Esophagus squamous epithelium (tissue), 5 donors: ENCODE measurements around the gene MAPK7. TPM values are rescaled to one million over a fixed set of nuclear protein-coding genes. Genes with fewer than 3 reads are reported as not detected.

ENCODE experiments used
- DNase-seq: peaks from one replicate; lab custom pipeline; 2025; lab: John Stamatoyannopoulos, UW
- H3K27ac ChIP-seq, 4 donors: fragments of 200-600 bp; sonication (generic); one replicate each; pipeline ENCODE4 v1.5.1; 2016 to 2019; ENCODE audit warnings: mild to moderate bottlenecking in 1 of 4
- H3K27me3 ChIP-seq, 4 donors: fragments of 200-600 bp; sonication (generic); 1 replicate in 3 of 4; 2 replicates in 1 of 4; pipeline versions ENCODE4 v1.5.1 to v1.6.0; 2017 to 2021; ENCODE audit warnings: antibody characterized with exemption in 1 of 4
- H3K36me3 ChIP-seq, 3 donors: fragments of 200-600 bp; sonication (generic); one replicate each; pipeline ENCODE4 v1.5.1; 2016 to 2019
- H3K4me1 ChIP-seq, 3 donors: fragments of 200-600 bp; sonication (generic); one replicate each; pipeline ENCODE4 v1.5.1; 2017 to 2019
- H3K4me3 ChIP-seq, 4 donors: fragments of 200-600 bp; sonication (generic); 1 replicate in 3 of 4; 2 replicates in 1 of 4; pipeline ENCODE4 v1.5.1; 2016 to 2019; ENCODE audit warnings: mild to moderate bottlenecking in 2 of 4, moderate library complexity in 1 of 4
- H3K9me3 ChIP-seq, 3 donors: fragments of 200-600 bp; sonication (generic); one replicate each; pipeline ENCODE4 v1.5.1; 2016 to 2019
- POLR2A ChIP-seq, 4 donors: fragments of 450-650 bp; IDR thresholded peaks; one replicate each; pipeline ENCODE4 v1.6.1; 2017; ENCODE audit warnings: antibody characterized with exemption in 4 of 4, mild to moderate bottlenecking in 4 of 4, moderate library complexity in 3 of 4
- WGBS, 2 donors: methylation state at CpG; one replicate each; pipeline ENCODE4 v1.1.5; 2018; 5-methylcytosine and 5-hydroxymethylcytosine counted together
- intact Hi-C: fragments of 100-400 bp; cut with DNase I; formaldehyde crosslinking; loops from one replicate; pipeline ENCODE4 v1.15.0; 2022
- total RNA-seq, 4 donors: library from RNA; depleted of rRNA; stranded (reverse); fragments of >200 nt; gene quantifications; one replicate each; pipeline ENCODE4 v1.1.0, GENCODE V29; 2016
- TF ChIP-seq, protein P1 (sequence below), 6 experiments: fragments of 450-650 bp in 4 of 6; fragments of 200-600 bp in 2 of 6; sonication (generic) in 2 of 6; IDR thresholded peaks; one replicate each; pipeline ENCODE4 v1.5.1; 2016 to 2019; ENCODE audit warnings: antibody characterized with exemption in 6 of 6, mild to moderate bottlenecking in 4 of 6, moderate library complexity in 4 of 6
- donor health status: DM: yes; HTN: yes; CAD: no.

Gene MAPK7
- total RNA-seq, 4 donors from 2014 or later = 22.6 to 39.7 (median 28.1) TPM

DNA sequence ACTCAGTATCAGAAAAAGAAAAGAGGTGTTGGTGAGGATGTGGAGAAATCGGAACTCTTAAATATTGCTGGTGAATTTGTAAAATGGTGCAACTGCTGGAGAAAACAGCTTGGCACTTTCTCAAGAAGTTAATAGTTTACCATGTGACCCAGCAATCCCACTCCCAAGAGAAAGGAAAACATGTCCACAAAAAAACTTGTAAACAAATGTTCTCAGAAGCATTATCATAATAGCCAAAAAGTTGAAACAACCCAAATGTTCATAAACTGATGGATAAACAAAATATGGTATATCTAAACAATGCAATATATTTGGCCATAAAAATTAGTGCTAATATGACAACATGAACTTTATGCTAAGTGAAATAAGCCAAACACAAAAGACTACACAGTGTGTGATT, 2.6 kb upstream of the MAPK7 start:
- Histone ChIP-seq H3K36me3 (peaks cover 4 to 17% (median 9%) of the 10 kb centered on the region in 3 donors), H3K27me3 (no peaks in the 10 kb centered on the region), H3K9me3 (no peaks in the 10 kb centered on the region), H3K4me3 (no peak overlapping the region), H3K27ac (no peak overlapping the region), H3K4me1 (peaks cover 12 to 57% (median 27%) of the 10 kb centered on the region in 3 donors)
- TF ChIP-seq, protein P1, sequence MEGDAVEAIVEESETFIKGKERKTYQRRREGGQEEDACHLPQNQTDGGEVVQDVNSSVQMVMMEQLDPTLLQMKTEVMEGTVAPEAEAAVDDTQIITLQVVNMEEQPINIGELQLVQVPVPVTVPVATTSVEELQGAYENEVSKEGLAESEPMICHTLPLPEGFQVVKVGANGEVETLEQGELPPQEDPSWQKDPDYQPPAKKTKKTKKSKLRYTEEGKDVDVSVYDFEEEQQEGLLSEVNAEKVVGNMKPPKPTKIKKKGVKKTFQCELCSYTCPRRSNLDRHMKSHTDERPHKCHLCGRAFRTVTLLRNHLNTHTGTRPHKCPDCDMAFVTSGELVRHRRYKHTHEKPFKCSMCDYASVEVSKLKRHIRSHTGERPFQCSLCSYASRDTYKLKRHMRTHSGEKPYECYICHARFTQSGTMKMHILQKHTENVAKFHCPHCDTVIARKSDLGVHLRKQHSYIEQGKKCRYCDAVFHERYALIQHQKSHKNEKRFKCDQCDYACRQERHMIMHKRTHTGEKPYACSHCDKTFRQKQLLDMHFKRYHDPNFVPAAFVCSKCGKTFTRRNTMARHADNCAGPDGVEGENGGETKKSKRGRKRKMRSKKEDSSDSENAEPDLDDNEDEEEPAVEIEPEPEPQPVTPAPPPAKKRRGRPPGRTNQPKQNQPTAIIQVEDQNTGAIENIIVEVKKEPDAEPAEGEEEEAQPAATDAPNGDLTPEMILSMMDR (IDR thresholded peaks at IDR 0.05) = no peak
- no peak for TF ChIP-seq POLR2A (IDR thresholded peaks at IDR 0.05)
- intact Hi-C loops = loop anchor here (5.0 kb wide), 1 partner anchor 72 kb away; no protein-coding TSS in a partner anchor
- DNase-seq = no peak
- 71 to 100% methylated on average over 1 of the region's 1 CpG for WGBS, 2 donors

DNA sequence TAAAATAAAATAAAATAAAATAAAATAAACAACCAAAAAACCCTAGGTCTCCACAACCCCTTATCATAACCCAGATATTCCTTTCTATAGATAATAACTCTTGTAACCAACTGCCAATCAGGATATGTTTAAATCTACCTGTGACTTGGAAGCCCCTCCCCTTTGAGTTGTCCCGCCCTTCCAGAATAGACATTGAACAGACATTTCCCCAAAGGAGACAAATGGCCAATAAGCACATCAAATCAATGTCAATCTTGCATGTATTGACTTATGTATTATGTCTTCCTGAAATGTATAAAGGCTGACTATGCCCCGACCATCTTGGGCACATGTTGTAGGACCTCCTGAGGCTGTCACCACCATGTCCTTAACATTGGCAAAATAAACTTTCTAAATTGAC, 1.5 kb upstream of the MAPK7 start:
- peaks cover 15 to 28% (median 15%) of the 10 kb centered on the region in 3 donors for H3K36me3 ChIP-seq
- H3K9me3 ChIP-seq = no peaks in the 10 kb centered on the region
- peak overlapping the region; percentile 59 to 89 (median 75) for H3K4me3 ChIP-seq
- no peak for DNase-seq
- intact Hi-C loops = loop anchor here (5.0 kb wide), 1 partner anchor 70 kb away; no protein-coding TSS in a partner anchor
- H3K4me1 ChIP-seq = peaks cover 12 to 57% (median 19%) of the 10 kb centered on the region in 3 donors
- 26 to 27% methylated on average over 2 of the region's 2 CpGs for WGBS, 2 donors
- H3K27me3 ChIP-seq = no peaks in the 10 kb centered on the region
- TF ChIP-seq, protein P1 (IDR thresholded peaks at IDR 0.05) = no peak
- TF ChIP-seq POLR2A (IDR thresholded peaks at IDR 0.05) = no peak
- H3K27ac ChIP-seq = peak overlapping the region; percentile 90 to 99 (median 96)

DNA sequence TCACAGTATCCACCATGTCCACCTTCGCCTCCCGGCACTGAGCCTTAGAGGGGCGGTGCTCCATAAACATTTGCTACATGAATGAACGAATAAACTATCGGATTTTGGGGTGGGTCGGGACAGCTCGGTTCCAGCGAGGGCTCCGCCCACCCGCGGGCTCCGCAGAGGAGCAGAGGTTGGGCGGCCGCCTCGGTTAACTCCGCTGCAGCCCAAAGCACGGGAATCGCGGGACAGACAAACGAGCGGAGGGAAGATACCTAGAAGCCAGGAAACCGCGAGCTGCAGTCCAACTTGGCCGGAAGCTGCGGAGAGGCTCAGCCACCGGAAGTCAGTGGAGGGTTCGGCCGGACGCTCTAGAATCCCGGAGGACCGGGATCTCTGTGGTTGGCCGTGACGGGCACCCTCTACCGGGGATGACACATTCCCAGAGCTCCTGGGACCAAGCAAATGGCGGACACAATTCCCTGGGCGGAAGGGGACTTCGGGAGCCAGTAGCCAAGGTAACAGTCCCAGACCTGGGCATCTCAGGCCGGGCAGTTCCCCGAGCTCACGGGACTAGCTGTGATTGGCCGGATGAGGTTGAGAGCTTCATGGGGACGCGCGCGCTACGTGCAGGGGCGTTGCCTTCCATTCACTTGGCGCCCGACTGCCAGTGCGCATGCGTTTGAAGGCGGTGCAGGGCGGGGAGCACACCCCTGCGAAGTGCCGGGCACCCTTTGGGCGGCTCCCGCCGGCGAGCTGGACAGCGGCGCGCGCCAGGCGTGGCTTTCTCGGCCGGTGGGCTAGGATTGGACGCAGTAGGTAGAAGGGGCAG, 489 bp upstream of the MAPK7 start:
- Histone ChIP-seq H3K36me3 (peaks cover 15 to 38% (median 18%) of the 10 kb centered on the region in 3 donors), H3K4me3 (peak overlapping the region; percentile 59 to 89 (median 75)), H3K9me3 (no peaks in the 10 kb centered on the region), H3K4me1 (peaks cover 13 to 62% (median 23%) of the 10 kb centered on the region in 3 donors), H3K27me3 (no peaks in the 10 kb centered on the region), H3K27ac (peak overlapping the region; percentile 90 to 99 (median 96))
- TF ChIP-seq, protein P1 (IDR thresholded peaks at IDR 0.05) = peak in 2 of 6 experiments; percentile 4 to 23
- TF ChIP-seq POLR2A (IDR thresholded peaks at IDR 0.05) = peak in 3 of 4 donors; percentile 54 to 76 (median 63)
- WGBS, 2 donors = 0 to 5% methylated on average over 12 to 26 of the region's 67 CpGs
- intact Hi-C loops = loop anchor here (5.0 kb wide), 1 partner anchor 69 kb away; no protein-coding TSS in a partner anchor
- DNase-seq = peak; percentile 93

DNA sequence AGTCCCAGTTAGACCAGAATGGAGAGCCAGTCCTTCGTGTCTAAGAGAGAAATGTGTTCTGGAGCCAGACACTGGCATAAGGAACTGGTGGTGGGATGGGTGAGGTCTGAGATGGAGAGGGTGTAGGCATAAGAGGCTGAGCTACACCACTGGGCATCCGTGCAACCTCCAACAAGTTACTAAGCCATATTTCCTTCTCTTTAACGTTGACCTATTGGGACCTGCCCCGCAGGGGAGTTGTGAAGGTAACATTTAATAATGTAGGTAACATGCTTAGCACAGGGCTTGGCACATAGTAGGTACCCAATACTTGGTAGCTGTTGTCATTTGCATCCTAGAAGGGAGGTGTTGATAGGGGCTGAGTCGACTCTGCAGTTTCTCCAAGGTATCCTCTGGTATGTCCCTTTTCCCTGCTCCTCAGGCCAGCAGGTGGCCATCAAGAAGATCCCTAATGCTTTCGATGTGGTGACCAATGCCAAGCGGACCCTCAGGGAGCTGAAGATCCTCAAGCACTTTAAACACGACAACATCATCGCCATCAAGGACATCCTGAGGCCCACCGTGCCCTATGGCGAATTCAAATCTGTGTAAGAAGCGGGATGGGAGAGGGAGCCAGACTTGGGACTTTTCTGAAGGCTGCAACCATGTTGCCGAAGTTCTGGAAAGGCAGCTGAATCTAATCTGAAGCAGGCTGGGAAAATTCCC, 1.2 kb downstream of the MAPK7 start:
- 79 to 80% methylated on average over 9 to 13 of the region's 13 CpGs for whole genome bisulfite sequencing, 2 donors

More for the DNA sequence above, 1.2 kb downstream of the MAPK7 start:
- intact Hi-C loops = loop anchor here (5.0 kb wide), 1 partner anchor 68 kb away; no protein-coding TSS in a partner anchor
- peaks cover 26 to 55% (median 30%) of the 10 kb centered on the region in 3 donors for H3K36me3 ChIP-seq
- peaks cover 29 to 79% (median 38%) of the 10 kb centered on the region in 3 donors for H3K4me1 ChIP-seq
- peak overlapping the region; percentile 90 to 99 (median 96) for H3K27ac ChIP-seq
- H3K9me3 ChIP-seq = no peaks in the 10 kb centered on the region
- no peaks in the 10 kb centered on the region for H3K27me3 ChIP-seq
- peak overlapping the region; percentile 59 to 89 (median 75) for H3K4me3 ChIP-seq
- TF ChIP-seq, protein P1 (IDR thresholded peaks at IDR 0.05) = no peak
- no peak for TF ChIP-seq POLR2A (IDR thresholded peaks at IDR 0.05)
- DNase-seq = no peak
